Mesothelial cell of epicardium (in vitro differentiated cells): ENCODE results near the gene SLC26A9. TPM values are rescaled to one million over a fixed set of nuclear protein-coding genes. Genes with fewer than 3 reads are reported as not detected.

Experiments
- DNase-seq, 2 experiments: peaks; one replicate each; pipeline ENCODE4 v3.0.0; 2021; ENCODE audit warnings: low spot score in 2 of 2; ENCODE audit not compliant: unreplicated experiment in 2 of 2
- H3K27ac Mint-ChIP-seq: 2 replicates; pipeline ENCODE4 v1.8.0; 2021; ENCODE audit warnings: mixed read lengths
- H3K27me3 Mint-ChIP-seq: 2 replicates; pipeline ENCODE4 v1.8.0; 2021; ENCODE audit warnings: low read depth, mixed read lengths
- H3K36me3 Mint-ChIP-seq: 2 replicates; pipeline ENCODE4 v1.8.0; 2021; ENCODE audit warnings: mixed read lengths
- H3K4me1 Mint-ChIP-seq: 2 replicates; pipeline ENCODE4 v1.8.0; 2021; ENCODE audit warnings: mixed read lengths
- H3K4me3 Mint-ChIP-seq: 2 replicates; pipeline ENCODE4 v1.8.0; 2021; ENCODE audit warnings: mild to moderate bottlenecking, moderate library complexity, mixed read lengths
- H3K9me3 Mint-ChIP-seq: 2 replicates; pipeline ENCODE4 v1.8.0; 2021; ENCODE audit warnings: mixed read lengths
- CTCF ChIP-seq: fragments of 200-600 bp; sonication (generic); IDR thresholded peaks from one replicate; pipeline ENCODE4 v1.5.0; 2021; ENCODE audit warnings: antibody characterized with exemption; ENCODE audit not compliant: unreplicated experiment
- total RNA-seq: library from RNA; stranded (reverse); gene quantifications from 3 replicates; pipeline ENCODE4 v1.2.1, GENCODE V29; 2021

SLC26A9 gene
- total RNA-seq, 1 donor from 2014 or later = not detected

GRCh38 chr1:205928317-205928716, 14.9 kb downstream of the SLC26A9 start:
- Mint-ChIP-seq H3K4me1 (peaks cover 16% of the 10 kb centered on the region), H3K36me3 (no peaks in the 10 kb centered on the region), H3K27ac (no peak overlapping the region)

GRCh38 chr1:205927676-205928075, 15.6 kb downstream of the SLC26A9 start:
- H3K36me3 Mint-ChIP-seq = no peaks in the 10 kb centered on the region
- H3K27me3 Mint-ChIP-seq = peaks cover 14% of the 10 kb centered on the region
- H3K4me3 Mint-ChIP-seq = no peak overlapping the region
- no peaks in the 10 kb centered on the region for H3K9me3 Mint-ChIP-seq
- peaks cover 16% of the 10 kb centered on the region for H3K4me1 Mint-ChIP-seq
- no peak for DNase-seq
- H3K27ac Mint-ChIP-seq = no peak overlapping the region
- no peak for TF ChIP-seq CTCF

More at GRCh38 chr1:205928317-205928716, 14.9 kb downstream of the SLC26A9 start:
- DNase-seq = no peak
- Mint-ChIP-seq H3K4me3 (no peak overlapping the region), H3K9me3 (no peaks in the 10 kb centered on the region), H3K27me3 (peaks cover 14% of the 10 kb centered on the region)
- no peak for TF ChIP-seq CTCF

DNA sequence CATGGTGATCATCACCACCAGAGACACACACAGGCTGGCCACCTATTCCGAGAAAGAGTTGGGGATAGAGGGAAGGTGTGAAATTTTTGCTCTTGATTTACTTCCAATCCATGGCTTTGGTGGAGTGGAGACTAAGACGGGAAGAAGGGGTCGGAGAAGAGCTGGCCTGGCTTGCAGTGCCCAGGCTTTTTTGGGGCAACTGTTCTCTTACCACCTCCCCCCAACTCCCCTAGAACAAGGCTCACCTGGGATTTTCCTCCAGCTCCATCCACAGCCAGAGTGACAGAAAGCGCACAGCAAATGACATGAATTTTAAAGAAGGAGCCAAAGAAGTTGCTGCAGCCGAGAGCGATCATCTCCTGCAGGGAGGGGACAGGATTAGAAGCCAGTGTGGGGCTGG, 16.0 kb downstream of the SLC26A9 start:
- DNase-seq = no peak
- Mint-ChIP-seq H3K36me3 (no peaks in the 10 kb centered on the region), H3K27ac (no peak overlapping the region), H3K9me3 (no peaks in the 10 kb centered on the region), H3K4me1 (peaks cover 16% of the 10 kb centered on the region), H3K4me3 (no peak overlapping the region), H3K27me3 (peaks cover 14% of the 10 kb centered on the region)
- no peak for TF ChIP-seq CTCF

DNA sequence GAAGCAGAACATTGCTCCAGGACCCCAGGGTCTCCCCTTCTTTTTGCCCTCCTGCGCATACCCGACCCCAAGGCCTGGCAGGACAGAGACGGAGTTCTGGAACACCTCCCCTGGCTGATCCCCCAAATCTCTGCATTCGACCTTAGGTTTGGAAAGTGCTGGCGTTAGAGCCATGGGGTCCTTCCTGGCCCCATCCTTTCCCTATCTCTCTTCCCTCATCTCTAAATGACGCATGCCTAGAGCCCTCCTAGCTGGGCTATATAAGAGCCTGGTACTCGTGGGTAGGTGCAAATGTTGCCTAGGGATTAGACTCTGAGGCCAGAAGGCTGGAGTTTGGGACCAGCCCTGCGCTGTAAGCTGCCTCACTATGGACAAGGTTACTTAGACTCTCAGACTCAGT, 16.6 kb downstream of the SLC26A9 start:
- no peak for TF ChIP-seq CTCF
- peaks cover 16% of the 10 kb centered on the region for H3K4me1 Mint-ChIP-seq
- H3K4me3 Mint-ChIP-seq = no peak overlapping the region
- H3K36me3 Mint-ChIP-seq = no peaks in the 10 kb centered on the region
- DNase-seq = no peak
- H3K27me3 Mint-ChIP-seq = peaks cover 14% of the 10 kb centered on the region
- no peaks in the 10 kb centered on the region for H3K9me3 Mint-ChIP-seq
- no peak overlapping the region for H3K27ac Mint-ChIP-seq

- peaks cover 16% of the 10 kb centered on the region for H3K4me1 Mint-ChIP-seq
- H3K36me3 Mint-ChIP-seq = no peaks in the 10 kb centered on the region
- no peaks in the 10 kb centered on the region for H3K9me3 Mint-ChIP-seq
- H3K4me3 Mint-ChIP-seq = no peak overlapping the region
- H3K27ac Mint-ChIP-seq = no peak overlapping the region
- peaks cover 14% of the 10 kb centered on the region for H3K27me3 Mint-ChIP-seq
- DNase-seq = no peak
- TF ChIP-seq CTCF = no peak
Measured at GRCh38 chr1:205926213-205926612, 17.0 kb downstream of the SLC26A9 start.

DNA sequence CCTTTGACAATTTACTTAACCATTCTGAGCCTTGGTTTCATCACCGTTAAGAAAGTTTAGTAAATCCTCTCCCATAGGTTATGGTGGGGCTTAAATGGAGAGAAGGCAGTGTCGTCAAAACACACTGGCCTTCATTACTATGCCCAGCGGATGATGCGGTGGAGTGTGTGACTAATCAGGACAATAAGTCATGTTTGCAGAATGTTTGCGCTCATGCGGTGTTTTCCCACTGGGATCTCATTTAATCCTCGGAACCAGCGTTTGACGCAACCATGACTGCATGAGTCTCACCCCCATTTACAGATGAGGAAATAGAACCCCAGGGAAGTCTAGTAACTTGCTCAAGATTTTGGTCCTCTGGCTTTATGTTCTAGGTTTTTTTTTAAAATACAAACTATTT, 17.5 kb downstream of the SLC26A9 start:
- Mint-ChIP-seq H3K4me1 (peaks cover 11% of the 10 kb centered on the region), H3K27me3 (peaks cover 10% of the 10 kb centered on the region), H3K36me3 (no peaks in the 10 kb centered on the region), H3K9me3 (no peaks in the 10 kb centered on the region), H3K4me3 (no peak overlapping the region), H3K27ac (no peak overlapping the region)
- DNase-seq = no peak
- no peak for TF ChIP-seq CTCF
